ENCODE data around the gene APOB. TPM values are rescaled to one million over a fixed set of nuclear protein-coding genes. Genes with fewer than 3 reads are reported as not detected.

Gene APOB
- total RNA-seq, 1 experiment from 2014 or later: 1.5 TPM

- no peak for TF ChIP-seq AR (CRISPR knock-in tag; IDR thresholded peaks at IDR 0.05)
- no peak for TF ChIP-seq E2F4 (CRISPR knock-in tag; IDR thresholded peaks at IDR 0.05; ENCODE audit: borderline replicate concordance, low read depth)
Measured at GRCh38 chr2:21018290-21018689, 25.6 kb downstream of the APOB start (continued).

GRCh38 chr2:21017748-21018276 is 26.1 kb downstream of the APOB start:
- peaks cover 3% of the 10 kb centered on the region for H3K36me3 Mint-ChIP-seq
- peaks cover 5% of the 10 kb centered on the region for H3K4me1 Mint-ChIP-seq
- ATAC-seq: no peak
- no peak overlapping the region for H3K4me3 Mint-ChIP-seq
- no peak for TF ChIP-seq JUN (CRISPR knock-in tag; IDR thresholded peaks at IDR 0.05)
- no peak for TF ChIP-seq TP53 (CRISPR knock-in tag; IDR thresholded peaks at IDR 0.05)
- TF ChIP-seq E2F5 (CRISPR knock-in tag; IDR thresholded peaks at IDR 0.05): no peak
- TF ChIP-seq NFYB (CRISPR knock-in tag; conservative IDR thresholded peaks at IDR 0.05; ENCODE audit: low read depth): no peak
- TF ChIP-seq IRF2 (CRISPR knock-in tag; IDR thresholded peaks at IDR 0.05; ENCODE audit: borderline replicate concordance, low read depth): no peak
- TF ChIP-seq ATF1 (CRISPR knock-in tag; IDR thresholded peaks at IDR 0.05): no peak
- TF ChIP-seq NFE2L1 (CRISPR knock-in tag; IDR thresholded peaks at IDR 0.05): no peak
- TF ChIP-seq ZNF138 (CRISPR knock-in tag; conservative IDR thresholded peaks at IDR 0.05): no peak
- TF ChIP-seq AFF4 (CRISPR knock-in tag; IDR thresholded peaks at IDR 0.05; ENCODE audit: borderline replicate concordance): no peak
- no peak for TF ChIP-seq E2F4 (CRISPR knock-in tag; IDR thresholded peaks at IDR 0.05; ENCODE audit: borderline replicate concordance, low read depth)
- TF ChIP-seq PREB (CRISPR knock-in tag; IDR thresholded peaks at IDR 0.05; ENCODE audit: borderline replicate concordance): no peak
- no peak for TF ChIP-seq MLX (CRISPR knock-in tag; IDR thresholded peaks at IDR 0.05)
- TF ChIP-seq SP1 (CRISPR knock-in tag; conservative IDR thresholded peaks at IDR 0.05): no peak
- POLR2A ChIA-PET: no interaction called here
- H3K27ac Mint-ChIP-seq: no peak overlapping the region
- DNase-seq (ENCODE audit: low spot score): no peak
- H3K27me3 Mint-ChIP-seq (ENCODE audit: low read depth): no peaks in the 10 kb centered on the region
- CTCF ChIA-PET: no interaction called here
- H3K9me3 Mint-ChIP-seq: peaks cover 14% of the 10 kb centered on the region
